HepG2 (cell line): ENCODE results near the gene MYO7B. TPM values are rescaled to one million over a fixed set of nuclear protein-coding genes. Genes with fewer than 3 reads are reported as not detected.

Source experiments
- HIC2 ChIP-seq: sonication (generic); formaldehyde crosslinking; IDR thresholded peaks from 2 replicates; pipeline ENCODE4 v1.9.0; 2022; ENCODE audit warnings: low read depth, missing genetic modification reagents
- MTERF4 ChIP-seq: sonication (generic); formaldehyde crosslinking; IDR thresholded peaks from 2 replicates; pipeline ENCODE4 v1.8.0; 2023; ENCODE audit warnings: mild to moderate bottlenecking, missing genetic modification reagents
- ONECUT2 ChIP-seq: sonication (generic); formaldehyde crosslinking; IDR thresholded peaks from 2 replicates; pipeline ENCODE4 v1.4.0; 2020; ENCODE audit warnings: missing genetic modification reagents
- PBX2 ChIP-seq: IDR thresholded peaks from 2 replicates; pipeline ENCODE4 v1.6.1; 2016; ENCODE audit warnings: control low read depth
- SIN3B ChIP-seq: fragments of 150-350 bp; IDR thresholded peaks from 2 replicates; pipeline ENCODE4 v1.6.1; 2014; ENCODE audit warnings: low read length
- ZBTB4 ChIP-seq: sonication (generic); formaldehyde crosslinking; IDR thresholded peaks from 2 replicates; pipeline ENCODE4 v1.4.0; 2020; ENCODE audit warnings: missing genetic modification reagents, mild to moderate bottlenecking, borderline replicate concordance
- ZFP36 ChIP-seq: fragments of 150-350 bp; IDR thresholded peaks from 2 replicates; pipeline ENCODE4 v1.6.1; 2018; ENCODE audit warnings: borderline replicate concordance, low read length, low read depth; ENCODE audit not compliant: partially characterized antibody
- ZNF234 ChIP-seq: sonication (generic); formaldehyde crosslinking; conservative IDR thresholded peaks from 2 replicates; pipeline ENCODE4 v1.5.1; 2020; ENCODE audit warnings: mild to moderate bottlenecking, missing genetic modification reagents
- ZNF275 ChIP-seq: sonication (generic); formaldehyde crosslinking; IDR thresholded peaks from 2 replicates; pipeline ENCODE4 v1.8.0; 2022; ENCODE audit warnings: missing genetic modification reagents, mild to moderate bottlenecking, inconsistent platforms, borderline replicate concordance
- ZNF281 ChIP-seq: sonication (generic); formaldehyde crosslinking; IDR thresholded peaks from 2 replicates; pipeline ENCODE4 v1.4.0; 2020; ENCODE audit warnings: missing genetic modification reagents, borderline replicate concordance
- ZNF350 ChIP-seq: sonication (generic); formaldehyde crosslinking; IDR thresholded peaks from 2 replicates; pipeline ENCODE4 v1.4.0; 2020; ENCODE audit warnings: mild to moderate bottlenecking, low read depth, missing genetic modification reagents, borderline replicate concordance
- ZNF546 ChIP-seq: sonication (generic); formaldehyde crosslinking; conservative IDR thresholded peaks from 2 replicates; pipeline ENCODE4 v1.8.1; 2023; ENCODE audit warnings: mild to moderate bottlenecking, missing genetic modification reagents
- ZNF772 ChIP-seq: sonication (generic); formaldehyde crosslinking; IDR thresholded peaks from 2 replicates; pipeline ENCODE4 v1.5.0; 2020; ENCODE audit warnings: mild to moderate bottlenecking, missing genetic modification reagents
- polyA plus RNA-seq, 8 experiments: library from polyadenylated mRNA; depleted of rRNA in 3 of 8; stranded (reverse) in 7 of 8; unstranded in 1 of 8; fragments of >200 nt; fragmentation: Illumina TruSeq in 4 of 8; extraction: Trizol in 4 of 8; gene quantifications; 2 replicates each; pipeline versions ENCODE4 v1.2.1 to v1.2.3, GENCODE V29; 2011 to 2016; ENCODE audit warnings: low read depth in 4 of 8, missing spikeins in 1 of 8, mixed read lengths in 1 of 8; ENCODE audit not compliant: insufficient read depth in 1 of 8
- total RNA-seq, 5 experiments: library from RNA; depleted of rRNA; stranded (reverse); fragments of >200 nt; fragmentation: Illumina TruSeq; extraction: Trizol; gene quantifications; 2 replicates each; pipeline ENCODE4 v1.2.3, GENCODE V29; 2016; ENCODE audit warnings: low read depth in 1 of 5
- TF ChIP-seq, protein P1 (sequence below): IDR thresholded peaks from 2 replicates; pipeline ENCODE4 v1.6.1; 2016; ENCODE audit warnings: mild to moderate bottlenecking, missing biosample characterization, missing genetic modification reagents

Gene MYO7B
- total and polyA plus RNA-seq, 2 of the 13 experiments (the other 11 are each of a cell fraction or from before 2014, with no cell fraction given), result not detected

DNA sequence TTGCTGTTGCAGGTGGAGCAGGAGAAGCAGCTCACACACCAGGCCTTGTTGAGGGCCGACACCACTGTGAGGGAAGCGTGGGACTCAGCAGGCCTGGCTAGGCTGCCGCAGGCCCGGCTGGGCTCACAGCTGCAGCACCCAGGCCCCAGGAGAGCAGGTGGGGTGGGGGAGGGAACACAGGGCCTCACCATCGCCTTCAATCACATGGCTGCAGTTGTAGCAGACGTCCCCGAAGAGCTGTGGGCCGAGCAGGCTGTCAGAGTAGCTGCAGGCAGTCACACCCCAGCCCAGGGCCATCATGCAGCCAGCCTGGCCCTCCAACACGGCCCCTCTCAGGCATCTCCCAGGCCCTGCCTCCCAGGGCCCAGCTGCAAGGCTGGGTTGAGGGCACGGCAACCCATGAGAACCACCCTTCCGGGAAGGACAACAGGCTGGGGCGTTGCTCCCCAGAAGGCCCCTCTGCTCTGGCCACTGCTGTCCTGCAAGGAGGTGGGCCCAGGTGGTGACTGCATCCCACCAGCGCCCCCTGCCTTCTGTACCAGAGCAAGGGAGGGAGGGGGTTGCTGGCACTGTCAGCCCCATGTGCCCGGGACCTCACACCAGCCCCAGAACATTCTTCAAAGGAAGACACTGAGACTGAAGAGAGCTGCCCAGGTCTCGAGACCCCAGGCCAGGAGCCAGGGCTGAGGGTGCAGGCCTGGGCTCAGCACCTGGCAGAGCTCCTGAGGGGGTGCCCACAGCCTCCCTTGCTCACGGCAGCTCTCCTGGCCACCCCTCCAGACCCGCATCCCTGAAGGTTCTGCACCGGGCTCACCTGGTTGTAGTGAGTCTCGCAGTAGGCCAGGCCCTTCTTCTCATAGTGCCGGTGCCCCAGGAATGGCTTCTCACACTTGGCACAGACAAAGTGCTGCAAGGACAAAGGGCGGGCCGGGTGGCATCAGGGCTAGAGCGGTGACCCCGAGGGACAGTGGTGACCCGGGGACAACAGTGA, 104.9 kb downstream of the MYO7B start (continued):
- TF ChIP-seq ZBTB4 (CRISPR knock-in tag) (no peak), ZNF546 (CRISPR knock-in tag) (no peak; the same call in 1 of the 2 replicates), ONECUT2 (CRISPR knock-in tag) (no peak), ZNF350 (CRISPR knock-in tag) (peak; percentile 51; the same call in 1 of the 2 replicates), ZNF234 (CRISPR knock-in tag) (no peak), ZNF281 (CRISPR knock-in tag) (no peak), HIC2 (CRISPR knock-in tag) (peak; percentile 49; the same call in 1 of the 2 replicates), MTERF4 (CRISPR knock-in tag) (no peak), ZFP36 (no peak), ZNF772 (CRISPR knock-in tag) (no peak), PBX2 (CRISPR knock-in tag) (no peak), ZNF275 (CRISPR knock-in tag) (0 out of 2 replicates have a peak, but pooled peaks have one; percentile 36), SIN3B (no peak)
- TF ChIP-seq, protein P1, sequence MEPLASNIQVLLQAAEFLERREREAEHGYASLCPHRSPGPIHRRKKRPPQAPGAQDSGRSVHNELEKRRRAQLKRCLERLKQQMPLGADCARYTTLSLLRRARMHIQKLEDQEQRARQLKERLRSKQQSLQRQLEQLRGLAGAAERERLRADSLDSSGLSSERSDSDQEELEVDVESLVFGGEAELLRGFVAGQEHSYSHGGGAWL, result no peak
